ENCODE measurements around the gene CDK4. TPM values are rescaled to one million over a fixed set of nuclear protein-coding genes. Genes with fewer than 3 reads are reported as not detected.
A peak's percentile ranks its signal among the peaks of the same experiment; 100 is the strongest.

CDK4 gene
- total RNA-seq, 4 donors from 2014 or later = 79.1 to 156 (median 99.0) TPM

DNA sequence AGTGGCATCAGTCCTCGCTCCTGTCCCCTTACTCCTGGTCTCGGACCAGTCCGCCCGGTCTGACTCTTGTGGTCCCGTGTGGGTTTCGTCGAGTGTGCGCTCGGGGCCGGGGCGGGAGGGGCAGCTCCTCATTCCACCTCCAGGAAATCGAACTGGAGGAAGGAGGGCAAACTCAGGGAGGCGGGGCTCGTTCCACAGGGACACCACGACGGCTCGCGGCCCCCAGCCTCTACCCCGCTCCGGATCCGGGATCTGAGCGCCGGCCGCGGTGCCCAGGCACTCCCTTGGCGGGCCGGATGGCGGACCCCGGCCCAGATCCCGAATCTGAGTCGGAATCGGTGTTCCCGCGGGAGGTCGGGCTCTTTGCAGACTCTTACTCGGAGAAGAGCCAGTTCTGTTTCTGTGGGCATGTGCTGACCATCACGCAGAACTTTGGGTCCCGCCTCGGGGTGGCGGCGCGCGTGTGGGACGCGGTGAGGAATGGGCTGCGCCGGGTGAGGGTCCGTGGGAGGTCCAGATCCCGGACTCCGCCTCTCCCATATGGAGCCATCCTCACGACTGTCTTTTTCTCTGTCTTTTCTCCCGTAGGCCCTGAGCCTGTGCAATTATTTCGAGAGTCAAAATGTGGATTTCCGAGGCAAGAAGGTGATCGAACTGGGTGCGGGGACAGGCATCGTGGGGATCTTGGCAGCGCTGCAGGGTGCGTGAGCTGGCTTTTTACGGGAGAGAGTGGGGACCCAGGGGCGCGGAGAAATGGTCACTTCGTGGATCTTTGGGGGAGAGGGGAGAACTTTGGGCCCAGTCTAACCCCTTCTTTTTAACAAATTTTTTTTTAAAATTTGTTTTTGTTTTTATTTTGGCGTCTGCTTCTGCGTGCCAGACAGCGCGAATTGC, 20.6 kb upstream of the CDK4 start, which contains the start of gene EEF1AKMT3:
Gene EEF1AKMT3, plus strand, starts transcription at position 186 of the 894 bp plus-strand sequence. Its CDS starts 111 bp downstream, at position 297.
- no peaks in the 10 kb centered on the region for H3K27me3 ChIP-seq
- H3K4me1 ChIP-seq = peaks cover 0 to 25% (median 11%) of the 10 kb centered on the region in 4 donors
- 2 to 3% methylated on average over 49 to 67 of the region's 67 CpGs for WGBS, 2 donors
- DNase-seq (ENCODE audit: low spot score in 2 of 2) = peak in 1 of 2 donors; percentile 46
- H3K36me3 ChIP-seq = peaks cover 0 to 59% (median 0%) of the 10 kb centered on the region in 3 donors
- no peaks in the 10 kb centered on the region for H3K9me3 ChIP-seq
- TF ChIP-seq, protein P1, sequence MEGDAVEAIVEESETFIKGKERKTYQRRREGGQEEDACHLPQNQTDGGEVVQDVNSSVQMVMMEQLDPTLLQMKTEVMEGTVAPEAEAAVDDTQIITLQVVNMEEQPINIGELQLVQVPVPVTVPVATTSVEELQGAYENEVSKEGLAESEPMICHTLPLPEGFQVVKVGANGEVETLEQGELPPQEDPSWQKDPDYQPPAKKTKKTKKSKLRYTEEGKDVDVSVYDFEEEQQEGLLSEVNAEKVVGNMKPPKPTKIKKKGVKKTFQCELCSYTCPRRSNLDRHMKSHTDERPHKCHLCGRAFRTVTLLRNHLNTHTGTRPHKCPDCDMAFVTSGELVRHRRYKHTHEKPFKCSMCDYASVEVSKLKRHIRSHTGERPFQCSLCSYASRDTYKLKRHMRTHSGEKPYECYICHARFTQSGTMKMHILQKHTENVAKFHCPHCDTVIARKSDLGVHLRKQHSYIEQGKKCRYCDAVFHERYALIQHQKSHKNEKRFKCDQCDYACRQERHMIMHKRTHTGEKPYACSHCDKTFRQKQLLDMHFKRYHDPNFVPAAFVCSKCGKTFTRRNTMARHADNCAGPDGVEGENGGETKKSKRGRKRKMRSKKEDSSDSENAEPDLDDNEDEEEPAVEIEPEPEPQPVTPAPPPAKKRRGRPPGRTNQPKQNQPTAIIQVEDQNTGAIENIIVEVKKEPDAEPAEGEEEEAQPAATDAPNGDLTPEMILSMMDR (IDR thresholded peaks at IDR 0.05) = no peak
- peak within 1 kb of the TSS; percentile 77 to 96 (median 89) for H3K27ac ChIP-seq
- peak within 1 kb of the TSS; percentile 82 to 92 (median 88) for H3K4me3 ChIP-seq

DNA sequence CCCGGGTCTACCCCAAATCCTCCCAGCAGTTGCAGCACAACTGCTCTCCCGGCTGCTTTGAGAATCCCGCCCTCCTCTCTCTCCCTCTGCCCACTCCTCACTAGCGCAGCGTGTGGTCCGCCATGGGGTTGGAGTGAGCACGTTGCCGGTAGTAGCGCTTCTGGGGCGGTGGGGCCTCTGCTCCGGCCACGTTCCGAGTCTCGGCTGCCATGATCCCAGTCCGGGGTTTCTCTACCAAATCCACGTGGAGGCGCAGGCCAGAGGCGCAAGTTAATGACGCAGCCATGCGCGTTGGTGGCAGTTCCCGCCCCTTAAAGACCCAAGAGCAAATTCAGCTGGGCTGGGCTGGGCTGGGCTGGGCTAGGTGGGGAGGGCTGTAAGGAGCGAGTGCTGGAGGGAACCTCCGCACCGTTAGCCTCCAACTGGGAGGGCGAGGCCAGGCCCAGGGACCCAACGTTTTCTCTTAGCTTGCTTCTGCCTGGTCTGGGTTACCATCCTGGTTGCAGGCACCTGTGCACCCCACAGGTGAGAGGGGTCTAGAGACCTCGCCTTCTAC, 19.8 kb upstream of the CDK4 start, which contains the start of gene METTL1:
Gene METTL1, minus strand, starts transcription at position 233 of the 556 bp plus-strand sequence. Its CDS starts 22 bp downstream, at position 211.
- H3K4me1 ChIP-seq = peaks cover 0 to 29% (median 12%) of the 10 kb centered on the region in 4 donors
- H3K36me3 ChIP-seq = peaks cover 0 to 52% (median 0%) of the 10 kb centered on the region in 3 donors
- WGBS, 2 donors = 0% methylated on average over 13 to 18 of the region's 28 CpGs
- peak within 1 kb of the TSS; percentile 82 to 92 (median 88) for H3K4me3 ChIP-seq
- peak; percentile 87 to 93 for DNase-seq (ENCODE audit: low spot score in 2 of 2)
- peaks cover 0 to 5% of the 10 kb centered on the region in 2 donors for H3K27me3 ChIP-seq
- TF ChIP-seq, protein P1 (IDR thresholded peaks at IDR 0.05) = peak in 2 of 5 experiments; percentile 14 to 50
- TF ChIP-seq EP300 (IDR thresholded peaks at IDR 0.05) (peak; percentile 88 to 90), POLR2A (IDR thresholded peaks at IDR 0.05) (peak; percentile 40 to 59)
- H3K27ac ChIP-seq = peak within 1 kb of the TSS; percentile 77 to 96 (median 89)
- no peaks in the 10 kb centered on the region for H3K9me3 ChIP-seq

DNA sequence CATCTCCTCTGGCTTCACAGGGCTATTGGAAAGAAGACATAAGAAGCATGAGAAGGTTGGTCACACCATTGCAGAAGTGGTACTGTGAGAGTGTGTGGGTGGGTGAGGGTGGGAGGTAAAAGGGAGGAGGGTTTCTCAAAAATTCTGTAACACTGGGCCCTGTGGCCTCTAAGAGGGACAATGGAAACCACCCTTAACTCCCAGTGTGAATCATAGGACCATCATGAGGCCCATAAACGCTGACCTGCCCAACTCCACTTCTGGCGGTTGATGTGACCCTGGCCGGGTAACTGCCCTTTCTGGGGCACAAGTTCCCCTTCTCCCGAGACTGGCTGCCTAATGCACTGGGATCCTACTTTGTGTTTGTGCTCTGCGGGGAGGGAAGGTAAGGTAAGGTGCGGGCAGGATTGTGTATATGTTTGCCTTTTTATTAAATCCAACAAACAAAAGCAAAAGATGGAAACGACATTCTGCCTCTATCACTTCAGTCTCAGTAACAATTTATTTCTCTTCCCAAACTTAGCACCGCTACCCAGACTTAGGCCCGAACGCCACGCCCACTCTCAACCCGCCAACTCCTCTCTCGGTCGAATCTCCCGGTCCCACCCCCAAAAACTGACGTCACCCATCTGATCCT, 19.2 kb upstream of the CDK4 start:
- peak overlapping the region; percentile 77 to 96 (median 89) for H3K27ac ChIP-seq
- H3K9me3 ChIP-seq = no peaks in the 10 kb centered on the region
- peaks cover 0 to 10% of the 10 kb centered on the region in 2 donors for H3K27me3 ChIP-seq
- TF ChIP-seq, protein P1 (IDR thresholded peaks at IDR 0.05) = no peak
- no peak for TF ChIP-seq EP300 (IDR thresholded peaks at IDR 0.05)
- no peak for TF ChIP-seq POLR2A (IDR thresholded peaks at IDR 0.05)
- 1 to 2% methylated on average over 16 of the region's 16 CpGs for WGBS, 2 donors
- peaks cover 0 to 47% (median 0%) of the 10 kb centered on the region in 3 donors for H3K36me3 ChIP-seq
- H3K4me3 ChIP-seq = peak overlapping the region; percentile 82 to 92 (median 88)
- DNase-seq (ENCODE audit: low spot score in 2 of 2) = peak; percentile 65 to 90
- peaks cover 0 to 35% (median 18%) of the 10 kb centered on the region in 4 donors for H3K4me1 ChIP-seq

DNA sequence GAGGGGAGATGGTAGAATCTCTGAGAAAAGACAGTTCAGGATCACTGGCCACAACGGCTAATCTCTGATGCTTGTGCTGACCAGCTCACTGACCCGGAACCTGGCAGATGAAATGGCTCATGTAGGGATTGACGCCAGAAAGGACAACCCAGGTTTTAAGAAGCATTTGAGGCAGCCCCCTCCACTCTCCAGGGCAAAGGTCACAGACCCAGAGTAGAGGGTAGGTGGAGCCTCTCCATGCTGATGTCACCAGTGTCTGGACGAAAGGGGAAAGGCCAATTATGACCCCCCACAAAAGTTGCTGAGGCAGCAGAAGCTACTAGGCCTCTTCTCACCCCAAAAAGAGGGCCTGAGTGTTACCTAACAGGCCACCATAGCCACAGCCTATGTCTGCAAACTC, 18.6 kb upstream of the CDK4 start:
- no peaks in the 10 kb centered on the region for H3K9me3 ChIP-seq
- peaks cover 0 to 41% (median 0%) of the 10 kb centered on the region in 3 donors for H3K36me3 ChIP-seq
- no peak overlapping the region for H3K27ac ChIP-seq
- peaks cover 0 to 17% of the 10 kb centered on the region in 2 donors for H3K27me3 ChIP-seq
- H3K4me3 ChIP-seq = no peak overlapping the region
- peaks cover 0 to 42% (median 24%) of the 10 kb centered on the region in 4 donors for H3K4me1 ChIP-seq
- DNase-seq (ENCODE audit: low spot score in 2 of 2) = no peak
- WGBS, 2 donors = 76 to 84% methylated on average over 4 of the region's 4 CpGs
- no peak for TF ChIP-seq POLR2A (IDR thresholded peaks at IDR 0.05)
- no peak for TF ChIP-seq EP300 (IDR thresholded peaks at IDR 0.05)
- TF ChIP-seq, protein P1 (IDR thresholded peaks at IDR 0.05) = no peak

Data from tibial nerve (tissue), 4 donors.